ENCODE measurements around the gene LRRFIP1. TPM values are rescaled to one million over a fixed set of nuclear protein-coding genes. Genes with fewer than 3 reads are reported as not detected.

Gene LRRFIP1
- polyA plus RNA-seq, 1 donor from 2014 or later = 96.3 TPM

DNA sequence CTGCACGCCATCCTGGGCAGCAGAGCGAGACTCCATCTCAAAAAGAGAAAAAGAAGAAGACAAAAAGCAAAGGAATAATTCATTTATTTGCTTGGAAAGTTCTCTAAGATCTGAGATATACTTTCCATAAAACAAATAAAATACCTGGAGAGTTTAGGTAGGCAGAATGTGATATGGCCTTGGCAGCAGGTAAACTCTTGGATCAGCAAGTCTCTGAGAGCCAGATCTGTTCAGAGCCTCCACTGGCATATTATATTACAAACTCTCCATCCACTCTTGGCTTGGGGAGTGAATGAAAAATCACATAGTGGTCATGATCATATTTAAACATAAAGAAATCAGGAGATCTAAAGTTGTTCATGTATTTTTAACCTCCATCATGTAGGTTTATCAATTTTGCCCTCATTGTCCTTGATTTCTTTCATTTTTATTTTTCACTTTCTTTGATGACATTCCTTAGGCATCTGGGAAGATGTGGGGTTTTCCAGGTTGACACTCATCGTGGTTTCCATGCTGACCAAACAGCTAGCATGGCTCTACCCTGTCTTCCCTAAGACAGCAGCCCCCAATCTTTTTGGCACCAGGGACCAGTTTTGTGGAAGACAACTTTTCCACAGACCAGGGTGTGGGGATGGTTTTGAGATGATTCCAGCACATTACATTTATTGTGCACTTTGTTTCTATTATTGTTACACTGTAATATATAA, 10.2 kb downstream of the LRRFIP1 start:
- Histone ChIP-seq H2AFZ (ENCODE audit: low read depth, low read length) (no peak overlapping the region), H3K4me2 (ENCODE audit: low read length) (no peak overlapping the region), H3K27ac (ENCODE audit: low read length) (no peak overlapping the region), H3K79me2 (replicated peaks; ENCODE audit: insufficient read depth, low read length) (peaks cover 42% of the 10 kb centered on the region), H3K27me3 (ENCODE audit: insufficient read depth, low read depth, low read length) (no peaks in the 10 kb centered on the region), H3K9ac (ENCODE audit: low read length) (no peak overlapping the region), H3K9me2 (ENCODE audit: insufficient read depth, low read length) (no peaks in the 10 kb centered on the region), H3K9me3 (ENCODE audit: low read length) (peaks cover 10% of the 10 kb centered on the region), H3K36me3 (ENCODE audit: insufficient read depth, low read length) (peaks cover 10% of the 10 kb centered on the region), H3K4me3 (ENCODE audit: low read length) (no peak overlapping the region), H3F3A (ENCODE audit: insufficient read depth, low read length, poor library complexity, severe bottlenecking) (no peaks in the 10 kb centered on the region), H4K20me1 (ENCODE audit: insufficient read depth) (no peaks in the 10 kb centered on the region)
- TF ChIP-seq EZH2 (IDR thresholded peaks at IDR 0.05; ENCODE audit: borderline replicate concordance, insufficient read depth, low read length, poor library complexity, severe bottlenecking) (no peak), SMC3 (conservative IDR thresholded peaks at IDR 0.05; ENCODE audit: poor library complexity) (no peak), TAF1 (IDR thresholded peaks at IDR 0.05; ENCODE audit: low read depth) (no peak), EP300 (conservative IDR thresholded peaks at IDR 0.05; ENCODE audit: poor library complexity, severe bottlenecking) (no peak), POLR2AphosphoS5 (IDR thresholded peaks at IDR 0.05) (no peak), RAD21 (conservative IDR thresholded peaks at IDR 0.05) (no peak), MXI1 (conservative IDR thresholded peaks at IDR 0.05; ENCODE audit: poor library complexity, severe bottlenecking) (no peak)
- TF ChIP-seq, protein P1, sequence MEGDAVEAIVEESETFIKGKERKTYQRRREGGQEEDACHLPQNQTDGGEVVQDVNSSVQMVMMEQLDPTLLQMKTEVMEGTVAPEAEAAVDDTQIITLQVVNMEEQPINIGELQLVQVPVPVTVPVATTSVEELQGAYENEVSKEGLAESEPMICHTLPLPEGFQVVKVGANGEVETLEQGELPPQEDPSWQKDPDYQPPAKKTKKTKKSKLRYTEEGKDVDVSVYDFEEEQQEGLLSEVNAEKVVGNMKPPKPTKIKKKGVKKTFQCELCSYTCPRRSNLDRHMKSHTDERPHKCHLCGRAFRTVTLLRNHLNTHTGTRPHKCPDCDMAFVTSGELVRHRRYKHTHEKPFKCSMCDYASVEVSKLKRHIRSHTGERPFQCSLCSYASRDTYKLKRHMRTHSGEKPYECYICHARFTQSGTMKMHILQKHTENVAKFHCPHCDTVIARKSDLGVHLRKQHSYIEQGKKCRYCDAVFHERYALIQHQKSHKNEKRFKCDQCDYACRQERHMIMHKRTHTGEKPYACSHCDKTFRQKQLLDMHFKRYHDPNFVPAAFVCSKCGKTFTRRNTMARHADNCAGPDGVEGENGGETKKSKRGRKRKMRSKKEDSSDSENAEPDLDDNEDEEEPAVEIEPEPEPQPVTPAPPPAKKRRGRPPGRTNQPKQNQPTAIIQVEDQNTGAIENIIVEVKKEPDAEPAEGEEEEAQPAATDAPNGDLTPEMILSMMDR (IDR thresholded peaks at IDR 0.05; ENCODE audit: poor library complexity, severe bottlenecking) = no peak
- TF ChIP-seq, protein P2, sequence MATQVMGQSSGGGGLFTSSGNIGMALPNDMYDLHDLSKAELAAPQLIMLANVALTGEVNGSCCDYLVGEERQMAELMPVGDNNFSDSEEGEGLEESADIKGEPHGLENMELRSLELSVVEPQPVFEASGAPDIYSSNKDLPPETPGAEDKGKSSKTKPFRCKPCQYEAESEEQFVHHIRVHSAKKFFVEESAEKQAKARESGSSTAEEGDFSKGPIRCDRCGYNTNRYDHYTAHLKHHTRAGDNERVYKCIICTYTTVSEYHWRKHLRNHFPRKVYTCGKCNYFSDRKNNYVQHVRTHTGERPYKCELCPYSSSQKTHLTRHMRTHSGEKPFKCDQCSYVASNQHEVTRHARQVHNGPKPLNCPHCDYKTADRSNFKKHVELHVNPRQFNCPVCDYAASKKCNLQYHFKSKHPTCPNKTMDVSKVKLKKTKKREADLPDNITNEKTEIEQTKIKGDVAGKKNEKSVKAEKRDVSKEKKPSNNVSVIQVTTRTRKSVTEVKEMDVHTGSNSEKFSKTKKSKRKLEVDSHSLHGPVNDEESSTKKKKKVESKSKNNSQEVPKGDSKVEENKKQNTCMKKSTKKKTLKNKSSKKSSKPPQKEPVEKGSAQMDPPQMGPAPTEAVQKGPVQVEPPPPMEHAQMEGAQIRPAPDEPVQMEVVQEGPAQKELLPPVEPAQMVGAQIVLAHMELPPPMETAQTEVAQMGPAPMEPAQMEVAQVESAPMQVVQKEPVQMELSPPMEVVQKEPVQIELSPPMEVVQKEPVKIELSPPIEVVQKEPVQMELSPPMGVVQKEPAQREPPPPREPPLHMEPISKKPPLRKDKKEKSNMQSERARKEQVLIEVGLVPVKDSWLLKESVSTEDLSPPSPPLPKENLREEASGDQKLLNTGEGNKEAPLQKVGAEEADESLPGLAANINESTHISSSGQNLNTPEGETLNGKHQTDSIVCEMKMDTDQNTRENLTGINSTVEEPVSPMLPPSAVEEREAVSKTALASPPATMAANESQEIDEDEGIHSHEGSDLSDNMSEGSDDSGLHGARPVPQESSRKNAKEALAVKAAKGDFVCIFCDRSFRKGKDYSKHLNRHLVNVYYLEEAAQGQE (IDR thresholded peaks at IDR 0.05; ENCODE audit: borderline replicate concordance) = no peak

DNA sequence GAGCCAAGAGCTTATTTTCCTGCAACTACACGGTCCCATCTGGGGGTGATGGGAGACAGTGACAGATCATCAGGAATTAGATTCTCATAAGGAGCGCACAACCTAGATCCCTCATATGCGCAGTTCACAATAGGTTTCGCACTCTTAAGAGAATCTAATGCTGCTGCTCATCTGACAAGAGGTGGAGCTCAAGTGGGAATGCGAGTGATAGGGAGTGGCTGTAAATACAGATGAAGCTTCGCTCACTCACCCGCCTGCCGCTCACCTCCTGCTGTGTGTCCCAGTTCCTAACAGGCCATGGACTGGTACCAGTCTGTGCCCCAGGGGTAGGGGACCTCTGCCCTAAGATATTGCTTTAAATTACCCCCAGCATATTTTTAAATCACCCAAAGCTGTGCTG, 10.8 kb downstream of the LRRFIP1 start:
- Histone ChIP-seq H3K27ac (ENCODE audit: low read length) (no peak overlapping the region), H3K9me2 (ENCODE audit: insufficient read depth, low read length) (no peaks in the 10 kb centered on the region), H2AFZ (ENCODE audit: low read depth, low read length) (no peak overlapping the region), H3K9ac (ENCODE audit: low read length) (no peak overlapping the region), H3K36me3 (ENCODE audit: insufficient read depth, low read length) (peaks cover 4% of the 10 kb centered on the region), H3K9me3 (ENCODE audit: low read length) (peaks cover 14% of the 10 kb centered on the region), H3K4me3 (ENCODE audit: low read length) (no peak overlapping the region), H3K4me2 (ENCODE audit: low read length) (no peak overlapping the region), H3F3A (ENCODE audit: insufficient read depth, low read length, poor library complexity, severe bottlenecking) (no peaks in the 10 kb centered on the region), H4K20me1 (ENCODE audit: insufficient read depth) (no peaks in the 10 kb centered on the region), H3K27me3 (ENCODE audit: insufficient read depth, low read depth, low read length) (no peaks in the 10 kb centered on the region), H3K79me2 (replicated peaks; ENCODE audit: insufficient read depth, low read length) (peaks cover 45% of the 10 kb centered on the region)
- TF ChIP-seq SMC3 (conservative IDR thresholded peaks at IDR 0.05; ENCODE audit: poor library complexity) (no peak), POLR2AphosphoS5 (IDR thresholded peaks at IDR 0.05) (no peak), TAF1 (IDR thresholded peaks at IDR 0.05; ENCODE audit: low read depth) (no peak), MXI1 (conservative IDR thresholded peaks at IDR 0.05; ENCODE audit: poor library complexity, severe bottlenecking) (no peak), EP300 (conservative IDR thresholded peaks at IDR 0.05; ENCODE audit: poor library complexity, severe bottlenecking) (no peak), EZH2 (IDR thresholded peaks at IDR 0.05; ENCODE audit: borderline replicate concordance, insufficient read depth, low read length, poor library complexity, severe bottlenecking) (no peak), RAD21 (conservative IDR thresholded peaks at IDR 0.05) (no peak)
- TF ChIP-seq, protein P2 (IDR thresholded peaks at IDR 0.05; ENCODE audit: borderline replicate concordance) = no peak
- TF ChIP-seq, protein P1 (IDR thresholded peaks at IDR 0.05; ENCODE audit: poor library complexity, severe bottlenecking) = no peak
